Kidney epithelial cell (primary cell): ENCODE data around the gene DPYD. TPM values are rescaled to one million over a fixed set of nuclear protein-coding genes. Genes with fewer than 3 reads are reported as not detected.

ENCODE experiments used
- DNase-seq: peaks from one replicate; pipeline ENCODE4 v3.0.0-alpha.2; 2010; ENCODE audit warnings: low read depth
- H3K27me3 ChIP-seq: 2 replicates; pipeline ENCODE4 v1.6.0; 2011; ENCODE audit warnings: low read length; ENCODE audit not compliant: control insufficient read depth, insufficient read depth
- H3K36me3 ChIP-seq: 2 replicates; pipeline ENCODE4 v1.5.1; 2011; ENCODE audit warnings: low read length; ENCODE audit not compliant: control insufficient read depth, insufficient read depth
- H3K4me3 ChIP-seq: 2 replicates; pipeline ENCODE4 v1.5.1; 2011; ENCODE audit warnings: low read depth, mild to moderate bottlenecking, control low read depth, low read length
- CTCF ChIP-seq: IDR thresholded peaks from 2 replicates; pipeline ENCODE4 v1.5.1; 2011; ENCODE audit warnings: mild to moderate bottlenecking, moderate library complexity, low read length, control low read depth, inconsistent platforms; ENCODE audit not compliant: insufficient read depth, poor library complexity, severe bottlenecking
- total RNA-seq: library from RNA; depleted of rRNA; stranded (reverse); fragments of >200 nt; gene quantifications from 2 replicates; pipeline ENCODE4 v1.2.3, GENCODE V29; 2015

DPYD gene
- total RNA-seq, 1 donor from 2014 or later: 1.6 TPM

GRCh38 chr1:97630948-97631347 is 289.9 kb downstream of the DPYD start:
- Histone ChIP-seq H3K36me3 (no peaks in the 10 kb centered on the region), H3K27me3 (no peaks in the 10 kb centered on the region), H3K4me3 (no peak overlapping the region)
- TF ChIP-seq CTCF: no peak
- DNase-seq: no peak

- DNase-seq: no peak
- TF ChIP-seq CTCF: no peak
- H3K36me3 ChIP-seq: no peaks in the 10 kb centered on the region
- H3K4me3 ChIP-seq: no peak overlapping the region
- no peaks in the 10 kb centered on the region for H3K27me3 ChIP-seq
These were observed 290.6 kb downstream of the DPYD start for GRCh38 chr1:97630281-97630680.

GRCh38 chr1:97623220-97623619 is 297.6 kb downstream of the DPYD start:
- Histone ChIP-seq H3K36me3 (no peaks in the 10 kb centered on the region), H3K4me3 (no peak overlapping the region), H3K27me3 (no peaks in the 10 kb centered on the region)
- TF ChIP-seq CTCF: no peak
- DNase-seq: no peak

GRCh38 chr1:97621955-97622354 is 298.9 kb downstream of the DPYD start:
- Histone ChIP-seq H3K36me3 (no peaks in the 10 kb centered on the region), H3K4me3 (no peak overlapping the region), H3K27me3 (no peaks in the 10 kb centered on the region)
- no peak for TF ChIP-seq CTCF
- no peak for DNase-seq

- Histone ChIP-seq H3K27me3 (no peaks in the 10 kb centered on the region), H3K36me3 (no peaks in the 10 kb centered on the region), H3K4me3 (no peak overlapping the region)
- DNase-seq: no peak
- TF ChIP-seq CTCF: no peak
These were observed 301.1 kb downstream of the DPYD start for GRCh38 chr1:97619706-97620105.

- TF ChIP-seq CTCF: no peak
- H3K27me3 ChIP-seq: no peaks in the 10 kb centered on the region
- H3K4me3 ChIP-seq: no peak overlapping the region
- H3K36me3 ChIP-seq: no peaks in the 10 kb centered on the region
- no peak for DNase-seq
These were observed 310.1 kb downstream of the DPYD start for GRCh38 chr1:97610748-97611147.
